OCI-LY3 (cell line): ENCODE measurements around the gene EDN2.

Experiments used
- H2AFZ ChIP-seq: fragments of 200-600, 300-600 bp; shearing (Covaris generic); 2 replicates; pipeline ENCODE4 v1.6.0; 2014; ENCODE audit warnings: antibody characterized with exemption, low read depth, low read length
- H3K27ac ChIP-seq: fragments of 200-600, 300-600 bp; sonication (generic); 2 replicates; pipeline ENCODE4 v1.5.1; 2014; ENCODE audit warnings: mild to moderate bottlenecking, low read length, moderate library complexity, mixed read lengths
- H3K27me3 ChIP-seq: fragments of 200-600, 300-600 bp; sonication (generic); 2 replicates; pipeline ENCODE4 v1.6.1; 2014; ENCODE audit warnings: low read depth, low read length, mixed read lengths
- H3K36me3 ChIP-seq: fragments of 200-600, 300-600 bp; sonication (generic); replicated peaks from 2 replicates; pipeline ENCODE3; 2014; ENCODE audit warnings: low read depth, low read length, mixed read lengths
- H3K4me1 ChIP-seq: fragments of 300-600, 200-600 bp; sonication (generic); 2 replicates; pipeline ENCODE4 v1.6.1; 2014; ENCODE audit warnings: low read length, mixed read lengths
- H3K4me2 ChIP-seq: fragments of 200-600, 300-600 bp; sonication (generic); 2 replicates; pipeline ENCODE4 v1.6.1; 2014; ENCODE audit warnings: low read length, mixed read lengths
- H3K4me3 ChIP-seq: fragments of 300-600, 200-600 bp; sonication (generic); 2 replicates; pipeline ENCODE4 v1.5.1; 2014; ENCODE audit warnings: antibody characterized with exemption, mild to moderate bottlenecking, low read length, moderate library complexity
- H3K79me2 ChIP-seq: fragments of 300-600, 200-600 bp; shearing (Covaris generic); 2 replicates; pipeline ENCODE4 v1.6.1; 2014; ENCODE audit warnings: mild to moderate bottlenecking, low read length, mixed read lengths
- H3K9ac ChIP-seq: fragments of 300-600, 200-600 bp; shearing (Covaris generic); 2 replicates; pipeline ENCODE4 v1.6.0; 2014; ENCODE audit warnings: mild to moderate bottlenecking, low read length, moderate library complexity
- H3K9me3 ChIP-seq: fragments of 200-600, 300-600 bp; shearing (Covaris generic); 2 replicates; pipeline ENCODE4 v1.6.1; 2014; ENCODE audit warnings: low read length, mixed read lengths; ENCODE audit not compliant: insufficient read depth
- H4K20me1 ChIP-seq: fragments of 200-600, 300-600 bp; sonication (generic); 2 replicates; pipeline ENCODE4 v1.6.1; 2016; ENCODE audit warnings: low read length, mixed read lengths; ENCODE audit not compliant: insufficient read depth
- EZH2phosphoT487 ChIP-seq: fragments of 200-600 bp; shearing (Covaris generic); IDR thresholded peaks from 2 replicates; pipeline ENCODE4 v1.6.1; 2018; ENCODE audit warnings: antibody characterized with exemption, mixed run types, low read depth
- TF ChIP-seq, protein P1 (sequence below): fragments of 200-600, 300-600 bp; sonication (generic); IDR thresholded peaks from 2 replicates; pipeline ENCODE4 v1.5.1; 2014; ENCODE audit warnings: antibody characterized with exemption, low read length, low read depth

Gene EDN2

DNA sequence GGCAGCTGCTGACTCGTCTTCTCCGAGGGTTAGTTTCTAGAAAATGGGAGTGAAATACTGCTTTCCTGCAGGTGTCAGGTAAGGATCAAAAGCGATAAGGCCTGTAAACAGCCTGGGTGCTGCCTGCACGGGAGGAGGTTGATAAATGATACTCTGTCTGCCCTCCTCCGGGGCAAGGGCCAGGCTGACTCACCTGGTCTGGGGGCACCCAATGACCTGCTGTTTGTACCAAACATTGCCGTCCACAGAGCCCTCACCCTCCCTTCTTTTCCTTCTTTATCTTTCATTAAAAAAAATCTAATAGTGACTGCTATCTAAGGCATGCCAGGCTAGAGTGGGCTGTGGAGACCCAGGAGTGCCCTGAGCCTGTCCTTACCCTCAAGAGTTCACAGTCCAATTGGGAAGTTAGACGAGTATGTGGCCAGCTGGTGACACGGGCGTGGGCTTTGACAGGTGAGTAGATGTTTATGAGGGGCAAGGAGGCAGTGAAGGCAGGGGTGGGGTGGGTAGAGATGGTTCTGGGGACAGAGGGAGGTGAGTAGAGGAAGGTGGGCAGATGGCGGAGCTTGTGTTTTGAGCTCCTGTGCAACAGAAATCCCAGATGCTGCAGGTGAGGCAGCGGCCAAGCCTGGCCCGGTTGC lies 16.2 kb downstream of the EDN2 start:
- Histone ChIP-seq H3K36me3 (no peaks in the 10 kb centered on the region), H3K27ac (no peak overlapping the region), H3K4me3 (no peak overlapping the region), H3K4me1 (peaks cover 7% of the 10 kb centered on the region; the same call in 1 of the 2 replicates), H3K27me3 (peaks cover 12% of the 10 kb centered on the region; the same call in 1 of the 2 replicates), H3K4me2 (no peak overlapping the region), H2AFZ (no peak overlapping the region), H4K20me1 (no peaks in the 10 kb centered on the region), H3K79me2 (no peaks in the 10 kb centered on the region), H3K9me3 (no peaks in the 10 kb centered on the region), H3K9ac (no peak overlapping the region)
- no peak for TF ChIP-seq EZH2phosphoT487
- TF ChIP-seq, protein P1, sequence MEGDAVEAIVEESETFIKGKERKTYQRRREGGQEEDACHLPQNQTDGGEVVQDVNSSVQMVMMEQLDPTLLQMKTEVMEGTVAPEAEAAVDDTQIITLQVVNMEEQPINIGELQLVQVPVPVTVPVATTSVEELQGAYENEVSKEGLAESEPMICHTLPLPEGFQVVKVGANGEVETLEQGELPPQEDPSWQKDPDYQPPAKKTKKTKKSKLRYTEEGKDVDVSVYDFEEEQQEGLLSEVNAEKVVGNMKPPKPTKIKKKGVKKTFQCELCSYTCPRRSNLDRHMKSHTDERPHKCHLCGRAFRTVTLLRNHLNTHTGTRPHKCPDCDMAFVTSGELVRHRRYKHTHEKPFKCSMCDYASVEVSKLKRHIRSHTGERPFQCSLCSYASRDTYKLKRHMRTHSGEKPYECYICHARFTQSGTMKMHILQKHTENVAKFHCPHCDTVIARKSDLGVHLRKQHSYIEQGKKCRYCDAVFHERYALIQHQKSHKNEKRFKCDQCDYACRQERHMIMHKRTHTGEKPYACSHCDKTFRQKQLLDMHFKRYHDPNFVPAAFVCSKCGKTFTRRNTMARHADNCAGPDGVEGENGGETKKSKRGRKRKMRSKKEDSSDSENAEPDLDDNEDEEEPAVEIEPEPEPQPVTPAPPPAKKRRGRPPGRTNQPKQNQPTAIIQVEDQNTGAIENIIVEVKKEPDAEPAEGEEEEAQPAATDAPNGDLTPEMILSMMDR, result no peak

DNA sequence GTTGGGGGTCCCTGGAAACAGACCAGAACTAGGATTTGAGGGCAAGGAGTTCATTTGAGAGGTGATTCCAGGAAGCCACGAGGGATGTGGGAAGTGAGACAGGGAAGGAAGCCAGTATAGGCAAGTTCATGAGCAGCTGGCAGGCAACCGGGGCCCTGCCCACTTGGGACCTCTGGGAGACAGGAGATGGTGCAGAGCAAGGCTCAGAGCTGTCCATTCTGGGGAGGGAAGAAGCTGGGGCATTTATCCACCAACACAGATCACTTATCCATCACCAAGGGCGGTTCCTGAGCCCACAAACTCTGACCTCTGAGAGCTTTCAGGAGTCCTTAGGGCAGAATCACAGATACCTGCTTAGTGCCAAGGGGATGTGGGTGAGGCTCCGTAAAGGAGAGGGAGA lies 16.8 kb downstream of the EDN2 start:
- Histone ChIP-seq H3K36me3 (no peaks in the 10 kb centered on the region), H3K9me3 (no peaks in the 10 kb centered on the region), H3K4me3 (no peak overlapping the region), H3K4me2 (no peak overlapping the region), H4K20me1 (no peaks in the 10 kb centered on the region), H3K27ac (no peak overlapping the region), H3K27me3 (peaks cover 12% of the 10 kb centered on the region; the same call in 1 of the 2 replicates), H3K4me1 (peaks cover 7% of the 10 kb centered on the region; the same call in 1 of the 2 replicates), H3K79me2 (no peaks in the 10 kb centered on the region), H2AFZ (no peak overlapping the region), H3K9ac (no peak overlapping the region)
- TF ChIP-seq EZH2phosphoT487, result no peak
- TF ChIP-seq, protein P1, result no peak

DNA sequence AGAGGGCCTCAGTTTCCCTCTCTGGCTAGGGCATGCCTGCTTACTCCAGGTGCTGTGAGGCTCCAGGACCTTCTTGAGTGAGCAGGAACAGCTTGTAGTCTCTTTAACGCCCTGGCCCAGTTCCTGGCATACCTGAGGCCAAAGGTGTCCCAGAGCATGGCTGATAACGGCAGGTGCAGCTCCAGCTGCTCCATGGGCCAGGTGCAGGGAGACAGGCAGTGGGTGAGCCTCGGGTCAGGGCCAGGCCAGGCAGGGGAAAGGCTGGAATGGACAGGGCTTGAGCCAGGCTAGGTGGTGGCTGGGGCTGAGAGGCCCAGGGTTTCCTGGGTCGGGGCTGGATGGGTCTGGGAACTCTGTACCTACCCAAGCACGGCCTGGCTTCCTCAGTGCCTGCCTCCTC lies 18.3 kb downstream of the EDN2 start:
- TF ChIP-seq EZH2phosphoT487, result no peak
- TF ChIP-seq, protein P1, result no peak
- H3K4me3 ChIP-seq, result no peak overlapping the region
- peaks cover 7% of the 10 kb centered on the region; the same call in 1 of the 2 replicates for H3K4me1 ChIP-seq
- H3K9me3 ChIP-seq, result no peaks in the 10 kb centered on the region
- H2AFZ ChIP-seq, result no peak overlapping the region
- H3K4me2 ChIP-seq, result no peak overlapping the region
- H4K20me1 ChIP-seq, result no peaks in the 10 kb centered on the region
- no peak overlapping the region for H3K9ac ChIP-seq
- H3K36me3 ChIP-seq, result no peaks in the 10 kb centered on the region
- H3K27me3 ChIP-seq, result peaks cover 12% of the 10 kb centered on the region; the same call in 1 of the 2 replicates
- no peaks in the 10 kb centered on the region for H3K79me2 ChIP-seq
- no peak overlapping the region for H3K27ac ChIP-seq

DNA sequence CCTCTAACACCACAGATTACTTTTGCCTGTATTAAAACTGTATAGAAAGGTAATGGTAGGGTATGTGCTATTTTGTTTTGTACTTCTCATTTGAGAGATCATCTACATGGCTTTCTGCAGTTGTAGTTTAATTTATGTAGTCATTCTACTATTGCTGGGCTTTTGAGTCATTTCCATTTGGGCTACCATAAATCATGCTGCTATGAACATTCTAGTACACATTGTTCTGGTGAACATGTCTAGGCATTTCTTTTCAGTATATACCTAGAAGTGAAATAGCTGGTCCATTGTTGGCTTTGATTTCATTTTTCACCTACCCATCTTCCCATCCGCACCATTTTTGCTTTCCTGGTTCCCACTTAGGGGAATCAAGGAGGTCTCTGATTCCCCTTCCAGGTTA lies 18.7 kb downstream of the EDN2 start:
- no peaks in the 10 kb centered on the region for H3K36me3 ChIP-seq

More for the DNA sequence above, 18.7 kb downstream of the EDN2 start:
- no peak for TF ChIP-seq EZH2phosphoT487
- TF ChIP-seq, protein P1, result no peak
- no peak overlapping the region for H3K4me2 ChIP-seq
- no peak overlapping the region for H3K9ac ChIP-seq
- no peaks in the 10 kb centered on the region for H3K79me2 ChIP-seq
- H3K27ac ChIP-seq, result no peak overlapping the region
- H3K4me1 ChIP-seq, result peaks cover 7% of the 10 kb centered on the region; the same call in 1 of the 2 replicates
- peaks cover 12% of the 10 kb centered on the region; the same call in 1 of the 2 replicates for H3K27me3 ChIP-seq
- H3K9me3 ChIP-seq, result no peaks in the 10 kb centered on the region
- H4K20me1 ChIP-seq, result no peaks in the 10 kb centered on the region
- H2AFZ ChIP-seq, result no peak overlapping the region
- no peak overlapping the region for H3K4me3 ChIP-seq
